22Rv1 (cell line): ENCODE data around the gene SLC26A8.

Source experiments
- ZFX ChIP-seq: fragments of 450-650 bp; IDR thresholded peaks from 2 replicates; pipeline ENCODE4 v1.6.1; 2017; ENCODE audit warnings: antibody characterized with exemption, borderline replicate concordance
- TF ChIP-seq, protein P1 (sequence below): fragments of 450-650 bp; IDR thresholded peaks from 2 replicates; pipeline ENCODE4 v1.5.1; 2017; ENCODE audit warnings: mild to moderate bottlenecking

DNA sequence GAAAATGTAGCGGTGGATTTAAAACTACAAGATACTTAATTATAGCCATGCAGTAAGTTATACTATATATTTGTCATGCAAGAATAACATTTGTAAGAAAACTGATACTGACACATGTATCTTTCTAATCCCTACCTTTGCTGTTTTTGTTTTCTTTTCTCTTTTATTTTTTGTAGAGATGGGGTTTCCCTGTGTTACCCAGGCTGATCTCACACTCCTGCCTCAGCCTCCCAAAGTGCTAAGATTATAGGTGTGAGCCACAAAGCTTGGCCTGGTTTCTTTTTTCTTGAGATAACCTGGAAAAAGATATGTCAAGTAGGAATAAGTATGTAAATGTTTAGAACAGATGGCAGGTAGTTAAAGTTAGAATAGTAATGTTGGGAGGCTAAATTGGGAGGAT, 47.3 kb upstream of the SLC26A8 start:
- TF ChIP-seq, protein P1, sequence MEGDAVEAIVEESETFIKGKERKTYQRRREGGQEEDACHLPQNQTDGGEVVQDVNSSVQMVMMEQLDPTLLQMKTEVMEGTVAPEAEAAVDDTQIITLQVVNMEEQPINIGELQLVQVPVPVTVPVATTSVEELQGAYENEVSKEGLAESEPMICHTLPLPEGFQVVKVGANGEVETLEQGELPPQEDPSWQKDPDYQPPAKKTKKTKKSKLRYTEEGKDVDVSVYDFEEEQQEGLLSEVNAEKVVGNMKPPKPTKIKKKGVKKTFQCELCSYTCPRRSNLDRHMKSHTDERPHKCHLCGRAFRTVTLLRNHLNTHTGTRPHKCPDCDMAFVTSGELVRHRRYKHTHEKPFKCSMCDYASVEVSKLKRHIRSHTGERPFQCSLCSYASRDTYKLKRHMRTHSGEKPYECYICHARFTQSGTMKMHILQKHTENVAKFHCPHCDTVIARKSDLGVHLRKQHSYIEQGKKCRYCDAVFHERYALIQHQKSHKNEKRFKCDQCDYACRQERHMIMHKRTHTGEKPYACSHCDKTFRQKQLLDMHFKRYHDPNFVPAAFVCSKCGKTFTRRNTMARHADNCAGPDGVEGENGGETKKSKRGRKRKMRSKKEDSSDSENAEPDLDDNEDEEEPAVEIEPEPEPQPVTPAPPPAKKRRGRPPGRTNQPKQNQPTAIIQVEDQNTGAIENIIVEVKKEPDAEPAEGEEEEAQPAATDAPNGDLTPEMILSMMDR: no peak
- no peak for TF ChIP-seq ZFX
